GM18870 (cell line): ENCODE results near the gene LCE3C.
"Not testable (repeated sequence)": the region's sequence is repeated elsewhere in the genome, so short reads cannot be mapped to it uniquely, and the experiment has no call there.

Experiments
- ATAC-seq: cut with Tn5 transposase; IDR thresholded peaks from one replicate; pipeline ENCODE4 v1.9.1; 2021; ENCODE audit warnings: moderate library complexity; ENCODE audit not compliant: unreplicated experiment

Gene LCE3C

DNA sequence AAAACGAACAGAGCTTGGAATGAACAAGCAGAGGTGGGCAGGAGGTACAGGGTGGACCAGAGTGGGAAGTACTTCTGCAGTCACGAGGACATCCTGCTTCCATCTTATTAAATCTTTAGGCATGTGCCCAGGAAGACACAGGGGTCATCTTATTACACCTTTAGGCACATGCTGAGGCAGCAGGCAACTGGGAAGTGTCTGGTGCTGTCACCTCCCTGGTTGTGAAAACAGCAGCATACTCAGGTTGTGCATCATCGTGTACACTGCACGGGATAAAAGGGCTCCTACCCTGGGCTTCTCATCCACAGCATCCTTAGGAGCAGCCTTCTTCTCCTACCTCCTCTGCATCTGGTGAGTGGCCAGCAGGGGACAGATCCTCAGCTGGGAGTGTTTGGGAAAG, at the start of gene LCE3C:
Gene LCE3C, plus strand, starts transcription at position 301 of the 400 bp plus-strand sequence. CDS start 498 bp downstream, outside the sequence.
- ATAC-seq, result no peak

- ATAC-seq, result no peak
Observed at GRCh38 chr1:152565115-152565514, 34.9 kb upstream of the LCE3C start.

DNA sequence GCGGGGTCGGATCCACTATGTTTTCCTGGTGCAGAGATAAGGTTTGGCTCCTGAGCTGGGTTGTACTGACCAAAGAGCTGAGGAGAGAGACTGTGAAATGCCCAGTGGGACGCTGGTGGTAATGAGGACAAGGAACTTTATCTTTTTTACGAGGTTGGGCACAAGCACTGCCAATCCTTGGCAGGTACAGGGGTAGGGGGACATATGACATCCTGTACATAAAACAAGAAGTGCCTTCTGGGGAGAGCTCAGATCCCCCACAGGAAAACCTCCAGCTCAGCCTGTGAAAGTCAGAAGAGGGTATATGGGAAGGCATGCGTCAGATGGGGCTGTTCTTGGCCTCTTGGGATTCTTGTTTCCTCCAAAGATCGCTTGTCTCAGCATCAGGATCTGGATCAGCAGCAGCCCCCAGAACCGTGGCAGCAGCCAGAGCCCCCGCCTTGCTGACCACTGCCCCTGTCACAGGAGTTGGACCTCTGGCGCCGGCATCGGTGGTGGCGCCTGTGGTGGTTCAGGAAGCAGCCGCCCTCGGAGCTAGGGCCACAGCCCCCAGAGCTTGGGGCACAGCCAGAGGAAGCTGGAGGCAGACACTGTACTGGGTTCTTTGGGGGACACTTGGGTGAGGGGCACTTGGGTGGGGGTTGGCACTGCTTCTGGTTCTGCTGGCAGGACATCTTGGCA, 34.4 kb upstream of the LCE3C start:
- ATAC-seq, result no peak

DNA sequence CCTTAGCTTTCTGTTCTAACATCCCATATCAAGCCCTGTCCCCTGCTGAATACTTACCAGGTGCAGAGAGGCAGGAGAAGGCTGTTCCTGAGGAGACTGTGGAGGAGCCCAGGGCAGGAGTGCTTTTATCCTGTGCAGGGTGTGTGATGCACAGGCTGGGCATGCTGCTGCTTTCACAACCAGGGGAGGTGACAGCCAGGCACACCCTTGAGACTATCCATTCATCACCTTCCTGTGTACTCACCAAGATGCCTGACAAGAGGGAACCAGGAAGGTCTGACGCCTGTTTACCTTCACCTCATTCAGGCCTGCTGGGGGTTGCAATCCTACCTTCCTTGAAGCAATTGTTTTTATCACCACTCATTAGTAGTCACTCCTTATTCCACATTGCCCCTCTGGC, 33.4 kb upstream of the LCE3C start, which contains the start of gene LCE3E:
Gene LCE3E, minus strand, starts transcription at position 100 of the 400 bp plus-strand sequence. CDS start 572 bp downstream, outside the sequence.
- no peak for ATAC-seq

- ATAC-seq, result no peak
Observed at GRCh38 chr1:152577168-152577567, 22.9 kb upstream of the LCE3C start.

GRCh38 chr1:152579526-152579925, 20.5 kb upstream of the LCE3C start:
- not testable (repeated sequence) for ATAC-seq

DNA sequence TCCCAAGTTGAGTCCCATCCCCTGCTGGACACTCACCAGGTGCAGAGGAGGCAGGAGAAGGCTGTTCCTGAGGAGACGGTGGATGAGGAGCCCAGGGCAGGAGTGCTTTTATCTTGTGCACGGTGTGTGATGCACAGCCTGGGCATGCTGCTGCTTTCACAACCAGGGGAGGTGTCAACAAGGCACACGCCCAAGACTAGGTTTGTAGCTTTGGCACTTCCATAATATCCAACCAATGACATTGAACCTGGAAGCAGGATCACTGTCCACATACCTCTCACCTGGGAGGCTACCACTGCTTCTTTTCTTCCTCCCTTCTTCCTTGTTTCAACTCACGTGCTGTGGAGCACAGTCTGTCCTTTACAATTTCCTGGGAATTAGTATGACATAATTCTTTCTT, 19.6 kb upstream of the LCE3C start, which contains the start of gene LCE3D:
Gene LCE3D, minus strand, starts transcription at position 84 of the 400 bp plus-strand sequence. CDS start 580 bp downstream, outside the sequence.
- no peak for ATAC-seq

DNA sequence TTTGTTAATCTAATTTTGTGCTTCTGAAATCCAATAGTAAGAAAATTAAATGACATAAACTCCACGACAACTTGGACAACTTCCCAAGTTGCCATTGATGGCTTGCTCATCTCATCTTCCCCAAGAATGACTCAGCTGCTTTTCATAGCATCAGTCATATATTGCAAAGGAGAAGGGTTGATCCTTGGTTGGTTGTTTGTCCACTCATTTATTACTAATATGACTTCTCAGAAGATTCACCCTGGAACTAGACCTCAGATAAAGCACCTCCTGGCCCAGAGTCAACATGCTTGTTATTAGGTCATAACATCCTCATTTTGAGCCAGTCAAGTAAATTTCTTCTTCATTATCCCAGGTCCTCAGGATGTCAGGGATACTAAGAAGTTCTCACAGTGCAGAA, 17.4 kb upstream of the LCE3C start:
- no peak for ATAC-seq

- ATAC-seq, result no peak
Observed at GRCh38 chr1:152585586-152585985, 14.4 kb upstream of the LCE3C start.

DNA sequence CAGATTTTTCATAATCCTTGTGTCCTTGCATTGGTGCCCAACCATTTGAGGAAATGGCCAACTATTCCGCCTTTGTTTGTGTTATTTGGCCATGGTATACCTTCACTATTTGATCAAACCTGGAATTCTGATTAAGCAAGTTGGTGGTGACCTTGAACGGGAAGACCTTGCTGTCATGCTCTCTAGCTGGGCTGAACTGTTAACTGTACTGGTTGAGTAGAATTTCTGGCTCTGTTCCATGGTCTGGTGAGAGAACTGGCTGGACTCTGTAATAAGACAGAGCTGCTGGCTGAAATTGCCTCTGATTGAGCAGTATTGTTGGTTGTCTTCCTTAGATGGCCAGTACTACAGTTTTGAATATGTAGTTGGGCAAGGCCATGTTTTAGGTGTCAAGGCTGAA, 3.0 kb upstream of the LCE3C start:
- no peak for ATAC-seq

GRCh38 chr1:152613511-152613910, 13.5 kb downstream of the LCE3C start, which contains the start of gene LCE3B:
Gene LCE3B (plus strand): TSS chr1:152613811. CDS start chr1:152613811, 0 bp downstream.
- no peak for ATAC-seq

GRCh38 chr1:152621993-152622392, 22.0 kb downstream of the LCE3C start:
- no peak for ATAC-seq

DNA sequence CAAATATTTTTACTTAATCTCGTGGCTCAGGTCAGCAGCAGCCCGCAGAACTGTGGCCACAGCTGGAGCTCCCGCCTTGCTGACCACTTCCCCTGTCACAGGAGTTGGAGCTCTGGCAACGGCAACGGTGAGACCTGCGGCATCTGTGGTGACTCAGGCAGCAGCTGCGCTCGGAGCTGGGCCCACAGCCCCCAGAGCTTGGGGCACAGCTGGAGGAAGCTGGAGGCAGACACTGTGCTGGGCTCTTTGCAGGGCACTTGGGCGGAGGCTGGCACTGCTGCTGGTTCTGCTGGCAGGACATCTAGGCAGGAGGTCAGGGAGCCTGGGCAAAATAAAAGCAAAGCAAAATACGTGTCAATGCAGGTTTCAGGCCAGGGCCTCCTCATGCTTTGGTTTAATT, 22.8 kb downstream of the LCE3C start, which contains the start of gene LCE3A:
Gene LCE3A, minus strand, starts transcription at position 301 of the 400 bp plus-strand sequence. Its CDS starts 0 bp downstream, at position 301.
- no peak for ATAC-seq

- no peak for ATAC-seq
Observed at GRCh38 chr1:152623203-152623844, 23.3 kb downstream of the LCE3C start.

GRCh38 chr1:152626744-152627143, 26.7 kb downstream of the LCE3C start:
- ATAC-seq, result no peak

- no peak for ATAC-seq
Observed at GRCh38 chr1:152630596-152630995, 30.6 kb downstream of the LCE3C start.

DNA sequence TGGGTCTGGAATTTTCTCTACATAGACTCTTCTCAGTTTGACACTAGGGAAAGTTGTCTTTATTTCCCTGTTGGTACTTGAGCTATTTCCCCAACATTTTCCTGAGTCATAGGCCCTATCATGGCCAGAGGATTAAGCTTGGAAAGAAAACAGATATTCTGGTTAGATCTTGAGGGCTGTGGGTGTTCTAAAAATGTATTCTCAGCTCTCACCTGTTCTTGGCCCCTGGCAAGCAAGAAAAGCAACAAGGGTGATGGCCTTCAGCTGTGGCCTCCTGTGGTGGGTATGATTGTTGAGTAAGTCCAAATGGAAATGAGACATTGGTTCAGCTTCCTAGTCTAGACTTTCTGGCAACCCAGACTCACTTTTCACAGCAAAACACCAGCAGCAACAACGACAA, 40.3 kb downstream of the LCE3C start:
- ATAC-seq, result no peak

DNA sequence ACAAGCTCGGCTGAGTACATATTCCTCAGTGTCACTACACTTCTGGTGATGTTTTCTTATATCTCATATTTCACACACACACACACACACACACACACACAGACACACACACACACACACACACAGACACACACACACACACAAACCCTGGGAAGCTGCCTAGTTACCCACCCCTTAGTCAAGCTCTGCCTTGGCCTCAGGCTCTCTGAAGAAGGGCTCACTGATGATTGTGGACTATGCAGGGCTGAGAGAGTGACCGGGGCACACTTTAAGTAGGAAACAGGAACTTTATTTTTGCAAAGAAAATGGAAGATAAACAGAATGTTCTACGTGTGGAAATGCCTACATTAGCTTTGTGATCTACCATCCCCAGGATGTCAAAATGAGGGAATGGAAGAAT, 43.9 kb downstream of the LCE3C start:
- ATAC-seq, result no peak

DNA sequence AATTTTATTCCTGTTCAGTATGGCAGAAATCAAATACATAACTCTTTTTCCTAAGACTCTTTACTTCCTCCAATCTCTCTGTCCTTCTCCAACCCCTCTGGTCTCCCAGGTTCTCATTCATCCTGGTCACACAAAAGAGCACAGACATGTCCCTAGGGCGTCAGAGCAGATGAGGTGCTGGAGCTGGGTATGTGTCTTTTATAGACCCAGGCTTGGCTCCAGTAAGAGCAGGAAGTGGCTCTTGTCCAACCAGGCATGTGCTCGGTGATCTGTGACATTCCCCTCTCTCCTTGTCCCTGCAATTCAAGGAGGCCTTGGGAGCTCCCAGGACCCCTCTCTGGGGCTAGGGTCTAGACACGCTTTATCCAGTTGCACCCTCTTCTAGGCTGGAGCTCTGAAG, 45.1 kb downstream of the LCE3C start:
- no peak for ATAC-seq

- ATAC-seq, result no peak
Observed at GRCh38 chr1:152646656-152647055, 46.6 kb downstream of the LCE3C start.
